GM13977 (cell line): Measurements from ENCODE around the gene AXIN2.
"Not testable (repeated sequence)": the region's sequence is repeated elsewhere in the genome, so short reads cannot be mapped to it uniquely, and the experiment has no call there.

ENCODE experiments used
- DNase-seq: peaks from one replicate; pipeline ENCODE4 v3.0.0; 2012; ENCODE audit warnings: low spot score
- in situ Hi-C: fragments of 300-500 bp; cut with MboI; formaldehyde crosslinking; loops from one replicate; pipeline ENCODE4 v1.12.0; 2022; ENCODE audit warnings: low sequenced_read_pairs, low pct_unique_long_range_greater_than_20kb, mixed read lengths, inconsistent platforms; ENCODE audit not compliant: unreplicated experiment
- TF ChIP-seq, protein P1 (sequence below): IDR thresholded peaks from 2 replicates; pipeline ENCODE4 v1.5.1; 2012; ENCODE audit warnings: mild to moderate bottlenecking, control low read depth; ENCODE audit not compliant: insufficient read depth; ENCODE audit errors: extremely low read depth, missing control alignments

The AXIN2 gene

DNA sequence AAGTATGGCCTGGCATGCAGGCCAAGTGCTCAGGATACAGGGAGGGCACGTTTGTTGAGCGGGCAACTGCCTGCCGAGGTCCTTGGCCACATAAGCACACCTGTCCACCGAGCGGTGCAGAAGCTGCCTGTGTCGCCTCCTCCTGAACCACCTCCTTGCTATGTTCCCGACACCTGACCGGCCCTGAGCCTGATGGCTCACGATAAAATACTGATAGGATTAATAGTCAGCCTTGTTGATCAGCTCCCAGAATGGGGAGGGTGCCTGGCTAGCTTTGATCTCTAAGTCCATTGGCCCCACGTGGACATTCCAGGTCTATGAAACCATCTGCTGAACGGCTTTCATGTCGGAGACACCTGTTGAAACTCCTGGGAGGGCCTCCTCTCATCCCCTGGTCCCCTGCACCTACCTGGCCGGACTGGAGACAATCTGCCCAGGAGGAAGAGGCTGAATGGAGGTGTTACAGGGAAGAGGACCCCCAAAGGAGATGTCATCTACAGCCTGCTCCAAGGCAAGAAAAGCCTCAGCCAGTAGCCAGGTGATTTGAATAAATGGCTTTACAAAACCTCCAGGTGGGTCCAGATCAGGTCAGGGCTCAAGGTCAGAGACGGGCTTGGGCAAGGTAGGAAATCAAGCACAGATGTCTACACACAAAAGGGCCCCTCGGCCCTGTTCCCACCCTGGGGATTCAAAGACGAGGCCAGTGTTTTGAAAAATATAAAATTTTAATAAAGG is 33.4 kb downstream of the AXIN2 start:
- in situ Hi-C loops: no loop called here
- no peak for DNase-seq
- TF ChIP-seq, protein P1, sequence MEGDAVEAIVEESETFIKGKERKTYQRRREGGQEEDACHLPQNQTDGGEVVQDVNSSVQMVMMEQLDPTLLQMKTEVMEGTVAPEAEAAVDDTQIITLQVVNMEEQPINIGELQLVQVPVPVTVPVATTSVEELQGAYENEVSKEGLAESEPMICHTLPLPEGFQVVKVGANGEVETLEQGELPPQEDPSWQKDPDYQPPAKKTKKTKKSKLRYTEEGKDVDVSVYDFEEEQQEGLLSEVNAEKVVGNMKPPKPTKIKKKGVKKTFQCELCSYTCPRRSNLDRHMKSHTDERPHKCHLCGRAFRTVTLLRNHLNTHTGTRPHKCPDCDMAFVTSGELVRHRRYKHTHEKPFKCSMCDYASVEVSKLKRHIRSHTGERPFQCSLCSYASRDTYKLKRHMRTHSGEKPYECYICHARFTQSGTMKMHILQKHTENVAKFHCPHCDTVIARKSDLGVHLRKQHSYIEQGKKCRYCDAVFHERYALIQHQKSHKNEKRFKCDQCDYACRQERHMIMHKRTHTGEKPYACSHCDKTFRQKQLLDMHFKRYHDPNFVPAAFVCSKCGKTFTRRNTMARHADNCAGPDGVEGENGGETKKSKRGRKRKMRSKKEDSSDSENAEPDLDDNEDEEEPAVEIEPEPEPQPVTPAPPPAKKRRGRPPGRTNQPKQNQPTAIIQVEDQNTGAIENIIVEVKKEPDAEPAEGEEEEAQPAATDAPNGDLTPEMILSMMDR: no peak

DNA sequence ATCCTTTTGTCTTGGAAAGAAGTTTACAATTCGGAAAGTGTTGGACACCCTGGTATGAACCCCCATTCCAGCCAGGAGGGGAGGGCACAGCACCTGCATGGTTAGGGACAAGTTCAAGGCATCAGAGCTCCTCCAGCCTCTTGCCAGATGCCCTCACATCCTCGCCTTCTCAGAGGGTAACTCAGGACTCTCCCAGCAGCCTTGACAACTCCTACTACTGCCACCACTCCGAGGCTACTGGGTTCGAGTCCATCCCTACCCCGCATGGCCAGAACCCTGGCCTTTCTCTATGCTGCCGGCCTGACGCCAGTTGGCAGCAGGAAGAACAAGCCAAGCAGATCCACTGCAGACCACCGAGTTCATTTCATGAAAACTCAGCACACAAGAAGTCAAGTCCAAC is 34.1 kb downstream of the AXIN2 start:
- in situ Hi-C loops: no loop called here
- TF ChIP-seq, protein P1: no peak

DNA sequence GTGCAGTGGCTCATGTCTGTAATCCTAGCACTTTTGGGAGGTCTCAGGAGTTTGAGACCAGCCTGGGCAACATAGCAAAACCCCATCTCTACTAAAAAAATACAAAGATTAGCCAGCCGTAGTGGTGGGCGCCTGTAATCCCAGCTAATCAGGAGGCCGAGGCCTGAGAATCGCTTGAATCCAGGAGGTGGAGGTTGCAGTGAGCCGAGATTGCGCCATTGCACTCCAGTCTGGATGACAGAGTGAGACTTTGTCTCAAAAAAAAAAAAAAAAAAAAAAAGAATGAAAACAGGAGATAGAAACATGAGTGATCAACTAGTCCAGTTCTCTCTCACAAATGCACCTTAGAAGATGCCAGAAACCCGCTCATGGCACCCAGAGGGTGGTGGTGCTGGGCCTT is 34.6 kb downstream of the AXIN2 start:
- in situ Hi-C loops, DNase-seq: not testable (repeated sequence)

More for the DNA sequence above, 34.1 kb downstream of the AXIN2 start:
- no peak for DNase-seq

DNA sequence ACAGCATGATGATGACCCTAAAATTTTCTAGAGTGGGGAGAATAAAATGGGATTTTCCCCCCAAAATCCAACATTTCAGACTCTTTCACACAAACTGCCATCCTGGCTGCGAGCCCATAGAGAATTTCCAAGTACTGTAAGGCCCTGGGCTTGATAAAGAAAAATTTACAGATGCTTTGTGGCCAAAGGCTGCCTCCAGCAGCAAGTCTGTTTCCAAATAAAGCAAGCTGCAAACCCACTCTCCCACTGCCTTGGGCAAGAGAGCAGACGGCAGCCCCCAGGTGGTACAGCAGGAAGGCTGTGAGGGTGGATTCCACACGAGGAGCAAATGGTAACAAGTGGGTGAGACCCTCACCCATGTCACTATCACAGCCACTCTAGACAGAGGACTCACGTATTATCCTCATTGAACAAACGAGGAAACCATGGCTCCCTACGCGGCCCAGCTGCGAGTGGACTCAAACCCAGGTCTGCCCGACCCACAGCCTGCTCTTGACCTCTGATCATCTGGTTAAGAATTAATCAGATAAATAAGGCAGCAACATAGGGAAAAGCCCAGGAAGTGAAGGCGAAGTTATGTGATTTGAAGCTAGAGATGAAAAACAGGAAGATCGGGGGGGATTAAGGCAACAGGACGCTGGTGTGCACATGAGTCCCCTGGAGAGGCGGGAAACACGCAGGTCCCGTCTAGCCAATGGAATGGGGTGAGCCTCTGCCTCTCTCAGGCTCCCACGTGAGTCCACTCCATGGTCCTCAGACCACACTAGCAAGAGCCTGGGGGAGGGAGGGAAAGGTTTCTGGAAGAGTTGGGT is 37.4 kb downstream of the AXIN2 start:
- DNase-seq: no peak
- in situ Hi-C loops: no loop called here
- TF ChIP-seq, protein P1: no peak

DNA sequence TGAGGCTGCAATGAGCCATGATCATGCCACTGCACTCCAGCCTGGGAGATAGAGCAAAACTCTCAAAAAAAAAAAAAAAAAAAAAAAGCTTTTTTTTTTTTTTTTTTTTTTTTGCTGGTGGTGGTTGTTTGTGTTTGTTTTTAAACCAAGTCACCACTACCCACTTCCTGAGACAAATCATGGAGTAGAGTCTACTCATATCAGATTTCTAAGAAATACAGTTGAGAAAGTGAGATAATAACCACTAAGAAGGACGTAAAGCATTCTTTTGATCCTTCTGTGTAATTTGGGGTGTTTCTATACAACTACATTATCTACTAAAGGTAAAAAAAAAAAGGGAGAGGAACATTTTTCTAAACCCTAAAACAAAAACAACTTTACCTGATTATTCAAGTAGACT is 38.0 kb downstream of the AXIN2 start:
- in situ Hi-C loops: no loop called here
- TF ChIP-seq, protein P1: no peak
- DNase-seq: no peak

DNA sequence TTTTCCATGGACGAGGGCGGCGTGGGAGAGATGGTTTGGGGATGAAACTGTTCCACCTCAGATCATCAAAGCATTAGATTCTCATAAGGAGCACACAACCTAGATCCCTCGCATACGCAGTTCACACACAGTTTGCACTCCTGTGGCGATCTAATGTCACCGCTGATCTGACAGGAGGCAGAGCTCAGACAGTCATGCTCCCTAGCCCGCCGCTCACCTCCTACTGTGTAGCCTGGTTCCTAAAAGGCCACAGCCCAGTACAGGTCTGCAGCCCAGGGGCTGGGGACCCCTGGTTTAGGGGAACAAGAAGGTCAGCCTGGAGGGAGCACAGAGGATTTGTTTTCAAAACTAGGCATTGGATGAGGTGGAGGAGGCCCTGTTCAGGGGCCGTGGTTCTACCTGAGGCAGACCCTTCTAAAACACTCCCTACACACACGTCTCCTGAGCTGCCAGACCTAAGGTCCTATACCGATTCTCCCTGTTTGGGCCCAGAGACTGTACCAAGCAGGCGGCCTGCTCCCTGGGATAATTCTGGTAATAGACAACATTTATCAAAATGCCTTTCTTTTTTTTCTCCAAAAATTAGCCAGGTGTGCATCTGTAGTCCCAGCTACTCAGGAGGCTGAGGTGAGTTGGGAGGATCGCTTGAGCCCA is 38.6 kb downstream of the AXIN2 start:
- no peak for DNase-seq
- in situ Hi-C loops: no loop called here
- TF ChIP-seq, protein P1: no peak
